ENCODE data around the gene SUPT3H. TPM values are rescaled to one million over a fixed set of nuclear protein-coding genes. Genes with fewer than 3 reads are reported as not detected.
"Not testable (repeated sequence)": the region's sequence is repeated elsewhere in the genome, so short reads cannot be mapped to it uniquely, and the experiment has no call there.

The SUPT3H gene
- total RNA-seq, 2 donors from 2014 or later, result 2.0 to 2.8 TPM

- no peak for ATAC-seq
- DNase-seq, result no peak
- intact Hi-C loops (cut with DNase I, micrococcal nuclease), result no loop called here
Measured at GRCh38 chr6:45160305-45160704, 217.4 kb downstream of the SUPT3H start.

DNA sequence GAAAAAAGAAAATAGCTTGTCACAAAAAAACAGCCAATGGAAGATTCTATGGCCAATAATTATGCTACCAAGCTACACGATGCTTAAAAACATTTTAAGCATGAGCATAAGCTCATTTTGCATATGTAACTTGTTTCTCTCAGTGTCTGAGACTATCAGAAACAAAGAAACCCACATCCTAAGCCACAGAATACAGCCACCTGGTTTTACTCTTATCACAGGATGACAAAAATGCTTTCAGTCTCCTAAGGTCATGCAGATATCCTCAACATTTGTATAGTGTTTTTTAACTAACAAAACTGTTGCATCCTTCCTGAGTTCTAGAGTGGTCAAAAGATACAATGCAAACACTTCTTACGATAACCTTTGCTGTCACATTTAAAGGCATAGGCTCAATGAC is 221.7 kb downstream of the SUPT3H start:
- DNase-seq, result no peak
- no peak for ATAC-seq
- intact Hi-C loops (cut with DNase I, micrococcal nuclease), result no loop called here

GRCh38 chr6:45155341-45155894 is 222.3 kb downstream of the SUPT3H start:
- no peak for ATAC-seq
- DNase-seq, result no peak
- intact Hi-C loops (cut with DNase I, micrococcal nuclease), result no loop called here

DNA sequence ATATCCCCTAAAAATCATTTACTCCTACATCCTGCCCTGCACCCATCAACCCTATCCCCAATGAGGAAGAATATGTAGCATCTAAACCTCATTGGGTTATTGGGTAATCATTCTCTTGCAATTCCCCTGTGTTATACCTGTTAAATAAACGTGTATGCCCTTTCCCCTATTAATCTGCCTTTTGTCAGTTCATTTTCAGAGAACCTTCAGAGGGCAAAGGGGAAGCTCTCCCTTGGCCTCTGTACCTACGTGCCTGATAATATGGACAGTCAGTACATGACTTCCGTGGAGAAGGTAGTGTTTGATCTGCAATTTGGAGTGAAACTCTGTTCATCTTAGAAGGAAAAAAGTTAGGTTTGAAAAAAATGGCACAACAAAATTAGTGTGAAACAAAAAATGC is 223.1 kb downstream of the SUPT3H start:
- no peak for DNase-seq
- no peak for ATAC-seq
- intact Hi-C loops (cut with DNase I, micrococcal nuclease), result no loop called here

DNA sequence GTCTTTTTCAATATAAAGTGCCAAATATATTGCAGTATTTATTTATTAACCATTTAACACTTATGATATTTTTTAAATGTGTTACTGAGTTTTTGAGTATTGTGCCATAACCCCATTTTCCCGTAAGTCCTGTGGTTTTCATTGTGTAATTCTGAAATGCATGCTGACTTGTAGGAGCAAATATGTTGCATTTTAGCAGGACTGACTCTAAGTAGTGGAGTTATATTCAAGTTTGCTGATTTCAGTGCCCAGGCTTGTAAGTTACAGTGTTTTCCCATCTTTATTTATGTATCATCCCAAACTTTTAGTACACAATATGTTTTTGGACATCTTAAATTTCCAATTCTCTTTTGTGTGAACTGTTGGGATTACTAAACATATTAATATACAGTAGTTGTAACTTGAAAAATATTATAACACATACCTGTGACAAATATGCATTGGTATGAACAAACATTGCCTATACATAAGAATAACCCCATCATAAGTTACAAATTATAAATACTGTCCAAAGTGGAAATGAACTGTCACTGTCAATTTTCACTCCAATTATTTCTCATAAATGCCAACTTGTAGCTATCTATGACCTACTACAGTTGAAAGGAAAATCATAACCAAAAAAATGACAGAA is 228.9 kb downstream of the SUPT3H start:
- intact Hi-C loops (cut with DNase I, micrococcal nuclease), result no loop called here
- DNase-seq, result no peak
- no peak for ATAC-seq

DNA sequence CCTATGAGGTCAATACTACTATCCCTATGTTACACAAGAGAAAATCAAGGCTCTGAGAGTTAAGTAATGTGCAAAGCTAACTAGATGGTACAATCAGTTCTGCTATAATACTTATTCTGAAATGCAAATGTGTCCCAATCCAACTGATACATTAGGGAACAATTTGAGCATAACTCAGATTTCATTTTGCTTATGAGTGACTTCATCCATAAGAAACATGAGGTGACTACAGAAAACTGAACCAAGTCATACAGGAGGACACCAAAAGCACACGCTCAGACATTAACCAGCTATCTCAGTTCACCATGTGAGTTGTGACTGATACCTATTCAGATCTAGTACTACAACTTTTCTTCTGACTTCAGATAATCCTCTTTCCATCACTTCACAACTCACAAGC is 229.5 kb downstream of the SUPT3H start:
- DNase-seq (no peak), ATAC-seq (no peak)
- intact Hi-C loops (cut with DNase I, micrococcal nuclease), result no loop called here

DNA sequence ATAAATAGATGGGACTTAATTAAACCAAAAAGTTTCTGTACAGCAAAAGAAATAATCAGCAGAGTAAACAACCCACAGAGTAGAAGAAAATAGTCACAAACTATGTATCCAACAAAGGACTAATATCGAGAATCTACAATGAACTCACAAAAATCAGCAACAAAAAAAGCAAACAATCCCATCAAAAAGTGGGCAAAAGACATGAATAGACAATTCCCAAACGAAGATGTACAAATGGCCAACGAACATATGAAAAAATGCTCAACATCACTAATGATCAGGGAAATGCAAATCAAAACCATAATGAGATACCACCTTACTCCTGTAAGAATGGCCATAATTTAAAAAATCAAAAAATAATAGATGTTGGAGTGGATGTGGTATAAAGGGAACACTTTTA is 232.1 kb downstream of the SUPT3H start:
- ATAC-seq; intact Hi-C loops (cut with DNase I, micrococcal nuclease); DNase-seq: not testable (repeated sequence)

DNA sequence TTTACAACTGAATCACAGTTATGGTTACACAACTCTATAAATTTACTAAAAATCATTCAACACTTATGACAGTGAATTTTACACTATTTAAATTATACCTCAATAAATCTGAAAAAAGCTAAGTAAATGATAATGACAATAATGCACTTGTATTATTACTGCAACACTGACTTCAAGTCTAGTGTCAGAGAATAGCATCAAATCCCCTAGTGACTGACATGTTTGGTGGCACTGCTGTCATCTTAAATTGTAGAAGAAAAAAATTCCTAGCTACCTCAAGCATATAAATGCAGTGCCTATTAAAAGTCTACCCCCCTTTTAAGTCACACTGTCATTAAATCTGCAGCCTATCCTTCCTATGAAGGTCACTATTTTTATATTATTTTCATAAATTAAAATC is 239.0 kb downstream of the SUPT3H start:
- intact Hi-C loops (cut with DNase I, micrococcal nuclease), result no loop called here
- DNase-seq (no peak), ATAC-seq (no peak)

DNA sequence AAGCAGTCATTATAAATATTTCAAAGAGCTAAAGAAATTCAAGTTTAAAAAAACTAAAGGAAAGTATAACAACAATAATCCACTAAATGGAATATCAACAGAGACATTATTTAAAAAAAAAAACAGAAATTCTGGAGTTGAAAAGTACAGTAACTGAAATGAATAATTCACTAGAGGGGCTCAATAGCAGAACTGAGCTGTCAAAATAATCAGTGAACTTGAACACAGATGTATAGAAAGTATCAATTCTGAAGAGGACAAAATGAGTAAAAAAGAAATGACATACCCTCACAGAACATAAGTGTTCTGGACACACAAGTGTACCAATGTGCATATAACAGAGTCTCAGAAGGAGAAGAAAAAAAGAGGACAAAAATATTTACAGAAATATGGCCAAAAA is 241.2 kb downstream of the SUPT3H start:
- intact Hi-C loops (cut with DNase I, micrococcal nuclease), result no loop called here
- no peak for ATAC-seq
- no peak for DNase-seq

GRCh38 chr6:45132658-45133294 is 245.0 kb downstream of the SUPT3H start:
- ATAC-seq (no peak), DNase-seq (no peak)
- intact Hi-C loops (cut with DNase I, micrococcal nuclease), result no loop called here

- DNase-seq (no peak), ATAC-seq (no peak)
- intact Hi-C loops (cut with DNase I, micrococcal nuclease), result no loop called here
Measured at GRCh38 chr6:45132059-45132458, 245.7 kb downstream of the SUPT3H start.

- intact Hi-C loops (cut with DNase I, micrococcal nuclease), result no loop called here
- DNase-seq, result no peak
- no peak for ATAC-seq
Measured at GRCh38 chr6:45129051-45129450, 248.7 kb downstream of the SUPT3H start.

- DNase-seq (no peak), ATAC-seq (no peak)
- intact Hi-C loops (cut with DNase I, micrococcal nuclease), result no loop called here
Measured at GRCh38 chr6:45127185-45127584, 250.5 kb downstream of the SUPT3H start.

- ATAC-seq (no peak), DNase-seq (no peak)
- intact Hi-C loops (cut with DNase I, micrococcal nuclease), result no loop called here
Measured at GRCh38 chr6:45126033-45126432, 251.7 kb downstream of the SUPT3H start.

DNA sequence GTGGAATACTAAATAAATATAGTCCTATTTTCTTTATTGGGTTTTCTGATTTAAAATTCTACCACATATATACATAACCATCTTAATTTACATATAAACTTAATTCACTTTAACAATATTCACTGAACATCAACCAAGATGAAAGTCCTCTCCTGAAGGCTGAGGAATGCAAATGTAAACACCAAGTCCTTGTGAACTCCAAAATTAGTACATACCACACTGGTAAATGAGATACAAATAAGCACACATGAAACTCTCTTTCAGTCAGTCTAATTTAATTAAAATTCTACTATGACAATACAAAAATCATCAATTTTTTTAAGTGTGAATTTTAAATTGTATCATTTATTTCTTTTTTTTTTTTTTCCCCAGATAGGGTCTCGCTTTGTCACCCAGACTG is 254.7 kb downstream of the SUPT3H start:
- intact Hi-C loops (cut with DNase I, micrococcal nuclease), result no loop called here
- ATAC-seq (no peak), DNase-seq (no peak)

GRCh38 chr6:45118754-45119153 is 259.0 kb downstream of the SUPT3H start:
- ATAC-seq (no peak), DNase-seq (no peak)
- intact Hi-C loops (cut with DNase I, micrococcal nuclease), result no loop called here

DNA sequence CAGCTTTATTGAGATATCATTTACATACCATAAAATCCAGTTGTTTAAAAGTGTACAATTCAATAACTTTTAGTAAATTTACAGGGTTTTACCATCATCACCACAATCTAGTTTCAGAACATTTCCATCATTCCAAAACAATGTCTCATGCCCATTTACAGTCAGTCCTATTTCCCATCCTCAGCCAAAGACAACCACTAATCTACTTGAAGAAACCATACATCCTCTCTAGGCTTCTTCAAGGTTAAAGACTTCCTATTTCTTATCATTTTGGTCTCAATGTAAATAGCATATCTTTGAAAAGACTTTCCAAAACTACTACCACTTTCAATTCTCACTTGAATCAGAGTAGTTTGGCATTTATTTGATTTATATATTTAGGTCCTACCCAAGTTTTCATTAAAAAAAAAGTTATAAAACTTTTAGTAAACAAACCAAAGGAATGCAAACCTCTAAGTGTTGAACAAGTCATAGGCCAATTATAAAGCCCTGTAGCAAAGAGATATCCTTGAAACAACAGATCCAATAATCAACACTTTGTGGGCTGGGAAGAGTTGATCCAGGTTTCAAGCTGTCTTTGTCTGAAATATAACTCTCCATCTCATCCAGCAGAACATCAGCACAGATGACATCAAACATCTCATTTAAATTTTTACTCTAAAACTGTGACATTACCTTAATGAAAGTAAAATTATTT is 260.9 kb downstream of the SUPT3H start:
- intact Hi-C loops (cut with DNase I, micrococcal nuclease), result no loop called here
- ATAC-seq, result no peak
- no peak for DNase-seq

GRCh38 chr6:45115696-45116095 is 262.0 kb downstream of the SUPT3H start:
- intact Hi-C loops (cut with DNase I, micrococcal nuclease), result no loop called here
- DNase-seq (no peak), ATAC-seq (no peak)

DNA sequence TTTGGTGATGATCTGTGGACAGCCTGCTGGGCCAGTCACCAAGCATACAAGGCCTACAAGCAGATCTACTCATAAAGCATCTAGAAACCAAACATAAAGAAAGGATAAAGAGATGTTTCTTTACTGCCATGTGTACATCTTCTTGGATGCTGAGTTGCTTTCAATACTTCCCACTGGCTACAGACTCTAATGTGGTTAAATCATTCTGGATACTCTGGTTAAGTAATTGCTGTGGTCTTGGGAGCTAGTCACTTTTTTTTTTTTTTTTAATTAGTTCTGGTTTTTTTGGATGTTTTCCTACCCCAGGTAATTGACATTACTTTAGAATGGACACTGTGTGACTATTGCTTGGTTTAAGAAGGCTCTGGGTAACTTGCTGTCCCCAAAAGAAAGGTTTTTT is 265.0 kb downstream of the SUPT3H start:
- intact Hi-C loops (cut with DNase I, micrococcal nuclease), result no loop called here
- DNase-seq (no peak), ATAC-seq (no peak)

GRCh38 chr6:45109551-45109950 is 268.2 kb downstream of the SUPT3H start:
- ATAC-seq (no peak), DNase-seq (no peak)
- intact Hi-C loops (cut with DNase I, micrococcal nuclease), result no loop called here
